Measurements from ENCODE around the gene ZC2HC1C. TPM values are rescaled to one million over a fixed set of nuclear protein-coding genes. Genes with fewer than 3 reads are reported as not detected.

Gene ZC2HC1C
- total and polyA plus RNA-seq, 9 of the 15 experiments (the other 6 are each of a cell fraction or from before 2014, with no cell fraction given) = 6.3 to 9.2 (median 7.7) TPM

DNA sequence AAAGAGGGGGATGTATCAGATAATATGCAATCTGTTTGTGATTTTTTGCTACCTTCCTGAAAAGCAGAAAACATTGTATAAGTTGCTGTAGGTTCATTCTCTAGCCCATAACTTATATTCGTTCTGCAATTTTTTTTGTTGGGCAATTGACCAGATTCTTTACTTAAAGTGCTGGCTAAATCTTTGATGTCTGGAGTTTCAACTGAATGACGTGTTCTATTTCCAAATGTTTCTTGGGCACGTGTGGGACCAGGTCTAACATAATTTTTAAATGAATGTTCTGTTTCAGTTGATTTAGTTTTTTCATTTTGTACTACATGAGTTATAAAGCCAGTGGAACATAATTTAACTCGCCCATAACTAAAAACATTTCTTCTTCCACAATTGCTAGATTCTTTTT lies 21.9 kb upstream of the ZC2HC1C start:
- H3K4me2 ChIP-seq (ENCODE audit: insufficient read depth, low read length) = no peak overlapping the region
- no peak overlapping the region for H3K27ac ChIP-seq (ENCODE audit: extremely low read depth, low read depth, low read length)
- H3K4me1 ChIP-seq (replicated peaks in 1 of 2; ENCODE audit: control insufficient read depth in 2 of 2, insufficient read depth in 2 of 2, low read length in 2 of 2) = peaks cover 9 to 11% of the 10 kb centered on the region in 2 experiments; a peak in 4 of 5 replicates
- peaks cover 15% of the 10 kb centered on the region; the same call in 2 of the 3 replicates for H3K36me3 ChIP-seq (ENCODE audit: control insufficient read depth, insufficient read depth, low read length)
- TF ChIP-seq ZC3H4 (CRISPR knock-in tag; IDR thresholded peaks at IDR 0.05; ENCODE audit: borderline replicate concordance) (no peak), FOXJ2 (tag; IDR thresholded peaks at IDR 0.05) (no peak), ZNF444 (CRISPR knock-in tag; IDR thresholded peaks at IDR 0.05) (no peak), ZBED1 (IDR thresholded peaks at IDR 0.05) (no peak), ZNF778 (CRISPR knock-in tag; IDR thresholded peaks at IDR 0.05) (no peak), HMBOX1 (IDR thresholded peaks at IDR 0.05) (no peak), ERF (CRISPR knock-in tag; IDR thresholded peaks at IDR 0.05) (no peak), HNRNPUL1 (IDR thresholded peaks at IDR 0.05; ENCODE audit: low read length) (no peak), ZBTB12 (CRISPR knock-in tag; IDR thresholded peaks at IDR 0.05) (no peak), HMG20B (CRISPR knock-in tag; IDR thresholded peaks at IDR 0.05) (no peak), ZNF23 (CRISPR knock-in tag; IDR thresholded peaks at IDR 0.05) (no peak), TEAD4 (IDR thresholded peaks at IDR 0.05; ENCODE audit: low read length) (no peak), TEAD4 (CRISPR knock-in tag; IDR thresholded peaks at IDR 0.05; ENCODE audit: borderline replicate concordance) (no peak), MED1 (CRISPR knock-in tag; IDR thresholded peaks at IDR 0.05; ENCODE audit: borderline replicate concordance) (no peak), KHSRP (IDR thresholded peaks at IDR 0.05) (no peak), ZNF274 (IDR thresholded peaks at IDR 0.05; ENCODE audit: borderline replicate concordance, low read depth, low read length) (no peak)
- H3K9me3 ChIP-seq (replicated peaks; ENCODE audit: control insufficient read depth, insufficient read depth, low read depth, low read length) = no peaks in the 10 kb centered on the region
- H3K27me3 ChIP-seq (ENCODE audit: control insufficient read depth in 2 of 2, insufficient read depth in 2 of 2, low read length in 2 of 2) = no peaks in the 10 kb centered on the region
- DNase-seq (ENCODE audit: extremely low read depth in 1 of 4, low spot score in 3 of 4) (no peak), ATAC-seq (no peak), FAIRE-seq (no peak)
- H3K9ac ChIP-seq (ENCODE audit: insufficient read depth in 1 of 2, low read depth in 2 of 2, low read length in 2 of 2) = no peak overlapping the region
- ChIA-PET CTCF (ENCODE audit: low intra/inter-chr PET ratio) (no interaction called here), POLR2A (no interaction called here)
- no peaks in the 10 kb centered on the region for H3K9me1 ChIP-seq (ENCODE audit: control insufficient read depth, insufficient read depth, low read length)
- no peaks in the 10 kb centered on the region for H4K20me1 ChIP-seq (replicated peaks; ENCODE audit: control insufficient read depth, insufficient read depth, low read length)
- in situ Hi-C loops (cut with MboI) (no loop called here), intact Hi-C loops (cut with micrococcal nuclease) (no loop called here)
- BruUV-seq (replicated peaks) = no TSS peak
- 72% methylated on average over 4 of the region's 4 CpGs for WGBS (ENCODE audit: insufficient coverage, low coverage, missing lambda C conversion rate)
- H3K4me3 ChIP-seq = no peak overlapping the region
- H2AFZ ChIP-seq (ENCODE audit: low read depth, low read length) = no peak overlapping the region
- peaks cover 33% of the 10 kb centered on the region for H3K79me2 ChIP-seq (ENCODE audit: control insufficient read depth, insufficient read depth, low read length)

Data from K562 (cell line).